Breast epithelium (tissue), 4 donors: ENCODE data around the gene ITPKC. TPM values are rescaled to one million over a fixed set of nuclear protein-coding genes. Genes with fewer than 3 reads are reported as not detected.
"Not testable (repeated sequence)": the region's sequence is repeated elsewhere in the genome, so short reads cannot be mapped to it uniquely, and the experiment has no call there.

Source experiments
- DNase-seq, 2 donors: peaks; one replicate each; pipeline ENCODE4 v3.0.0-alpha.2; 2019; ENCODE audit warnings: low spot score in 2 of 2
- H3K27ac ChIP-seq, 2 donors: fragments of 200-600 bp; sonication (generic) in 1 of 2; one replicate each; pipeline ENCODE4 v1.5.1; 2016 to 2019; ENCODE audit warnings: mild to moderate bottlenecking in 1 of 2
- H3K27me3 ChIP-seq, 2 donors: fragments of 200-600 bp; sonication (generic) in 1 of 2; one replicate each; pipeline versions ENCODE4 v1.5.1 to v1.6.0; 2017 to 2019; ENCODE audit warnings: control low read depth in 1 of 2, mild to moderate bottlenecking in 1 of 2
- H3K36me3 ChIP-seq: fragments of 200-600 bp; one replicate; pipeline ENCODE4 v1.5.1; 2019
- H3K4me1 ChIP-seq, 2 donors: fragments of 200-600 bp; sonication (generic); one replicate each; pipeline ENCODE4 v1.5.1; 2016 to 2019; ENCODE audit warnings: control low read depth in 1 of 2
- H3K4me3 ChIP-seq, 3 donors: fragments of 200-600 bp; sonication (generic); 1 replicate in 2 of 3; 2 replicates in 1 of 3; pipeline ENCODE4 v1.5.1; 2016 to 2019; ENCODE audit warnings: mild to moderate bottlenecking in 3 of 3, moderate library complexity in 2 of 3
- H3K9me3 ChIP-seq, 2 donors: fragments of 200-600 bp; sonication (generic) in 1 of 2; one replicate each; pipeline ENCODE4 v1.5.1; 2016 to 2019; ENCODE audit warnings: control low read depth in 1 of 2
- CTCF ChIP-seq, 3 donors: fragments of 450-650 bp; IDR thresholded peaks; one replicate each; pipeline ENCODE4 v1.5.1; 2016 to 2017; ENCODE audit warnings: antibody characterized with exemption in 3 of 3, mild to moderate bottlenecking in 3 of 3, moderate library complexity in 3 of 3
- POLR2A ChIP-seq: fragments of 450-650 bp; IDR thresholded peaks from one replicate; pipeline ENCODE4 v1.6.1; 2016; ENCODE audit warnings: antibody characterized with exemption, mild to moderate bottlenecking, moderate library complexity
- POLR2AphosphoS5 ChIP-seq, 3 donors: sonication (generic); formaldehyde crosslinking; IDR thresholded peaks; one replicate each; pipeline ENCODE4 v1.6.1; 2017; ENCODE audit warnings: antibody characterized with exemption in 3 of 3
- intact Hi-C: fragments of 100-400 bp; cut with DNase I; formaldehyde crosslinking; loops from one replicate; pipeline ENCODE4 v1.15.1; 2023; ENCODE audit warnings: low total_unique reads
- total RNA-seq, 3 donors: library from RNA; depleted of rRNA; stranded (reverse); fragments of >200 nt; gene quantifications; one replicate each; pipeline ENCODE4 v1.1.0, GENCODE V29; 2016

Gene ITPKC
- total RNA-seq, 3 donors from 2014 or later = 41.8 to 71.6 (median 55.1) TPM

GRCh38 chr19:40762754-40763470 lies 46.0 kb downstream of the ITPKC start:
- no peak for TF ChIP-seq POLR2A
- no peak for TF ChIP-seq POLR2AphosphoS5 (IDR thresholded peaks at IDR 0.05)
- no peak for TF ChIP-seq CTCF (IDR thresholded peaks at IDR 0.05)
- Histone ChIP-seq H3K36me3 (peaks cover 22% of the 10 kb centered on the region), H3K4me1 (no peaks in the 10 kb centered on the region), H3K4me3 (no peak overlapping the region), H3K9me3 (no peaks in the 10 kb centered on the region), H3K27ac (peak overlapping the region in 1 of 2 donors; percentile 19), H3K27me3 (no peaks in the 10 kb centered on the region)
- DNase-seq = no peak
- intact Hi-C loops = no loop called here

- Histone ChIP-seq H3K27ac (no peak overlapping the region), H3K9me3 (no peaks in the 10 kb centered on the region), H3K36me3 (peaks cover 22% of the 10 kb centered on the region), H3K27me3 (no peaks in the 10 kb centered on the region), H3K4me1 (no peaks in the 10 kb centered on the region), H3K4me3 (no peak overlapping the region)
- TF ChIP-seq POLR2AphosphoS5 (IDR thresholded peaks at IDR 0.05) (no peak), POLR2A (no peak), CTCF (IDR thresholded peaks at IDR 0.05) (no peak)
- no peak for DNase-seq
- intact Hi-C loops = no loop called here
Observed at GRCh38 chr19:40763526-40763925, 46.6 kb downstream of the ITPKC start.

GRCh38 chr19:40763963-40764362 lies 47.1 kb downstream of the ITPKC start:
- Histone ChIP-seq H3K36me3 (peaks cover 22% of the 10 kb centered on the region), H3K27ac (no peak overlapping the region), H3K4me1 (no peaks in the 10 kb centered on the region), H3K9me3 (no peaks in the 10 kb centered on the region), H3K4me3 (no peak overlapping the region), H3K27me3 (no peaks in the 10 kb centered on the region)
- intact Hi-C loops = no loop called here
- no peak for DNase-seq
- TF ChIP-seq CTCF (IDR thresholded peaks at IDR 0.05) = no peak
- no peak for TF ChIP-seq POLR2AphosphoS5 (IDR thresholded peaks at IDR 0.05)
- no peak for TF ChIP-seq POLR2A

- H3K9me3 ChIP-seq, H3K27ac ChIP-seq, intact Hi-C loops, H3K4me1 ChIP-seq, DNase-seq, H3K27me3 ChIP-seq, H3K4me3 ChIP-seq: not testable (repeated sequence)
- peaks cover 13% of the 10 kb centered on the region for H3K36me3 ChIP-seq
Observed at GRCh38 chr19:40766385-40766784, 49.5 kb downstream of the ITPKC start.

- Histone ChIP-seq H3K27me3 (no peaks in the 10 kb centered on the region), H3K9me3 (no peaks in the 10 kb centered on the region), H3K36me3 (no peaks in the 10 kb centered on the region), H3K27ac (no peak overlapping the region), H3K4me3 (no peak overlapping the region), H3K4me1 (no peaks in the 10 kb centered on the region)
- TF ChIP-seq POLR2A (no peak), POLR2AphosphoS5 (IDR thresholded peaks at IDR 0.05) (no peak), CTCF (IDR thresholded peaks at IDR 0.05) (no peak)
- intact Hi-C loops = no loop called here
- no peak for DNase-seq
Observed at GRCh38 chr19:40768869-40769268, 52.0 kb downstream of the ITPKC start.

GRCh38 chr19:40771101-40771862 lies 54.4 kb downstream of the ITPKC start:
- H3K36me3 ChIP-seq, intact Hi-C loops, H3K4me3 ChIP-seq, H3K4me1 ChIP-seq, H3K9me3 ChIP-seq, H3K27me3 ChIP-seq, H3K27ac ChIP-seq, DNase-seq: not testable (repeated sequence)
